K562 (cell line): ENCODE results near the gene MEP1B.

Experiments
- EHMT2 ChIP-seq: fragments of 450-650 bp; IDR thresholded peaks from 2 replicates; pipeline ENCODE4 v1.6.1; 2018; ENCODE audit warnings: antibody characterized with exemption
- NR1H2 ChIP-seq: sonication (generic); formaldehyde crosslinking; IDR thresholded peaks from 2 replicates; pipeline ENCODE4 v1.4.0; 2020; ENCODE audit warnings: mild to moderate bottlenecking, missing genetic modification reagents
- PBX2 ChIP-seq, 2 experiments: IDR thresholded peaks in 1 of 2; conservative IDR thresholded peaks in 1 of 2; 2 replicates each; pipeline ENCODE4 v1.6.1; 2016; ENCODE audit warnings: low read depth in 2 of 2, mild to moderate bottlenecking in 1 of 2, missing compliant biosample characterization in 1 of 2, missing genetic modification characterization in 1 of 2, moderate library complexity in 1 of 2
- ZNF282 ChIP-seq: sonication (generic); formaldehyde crosslinking; IDR thresholded peaks from 2 replicates; pipeline ENCODE4 v1.8.1; 2023; ENCODE audit warnings: missing genetic modification reagents
- TF ChIP-seq, protein P1 (sequence below), 3 experiments: IDR thresholded peaks in 2 of 3; conservative IDR thresholded peaks in 1 of 3; 2 replicates each; pipeline ENCODE4 v1.5.1; 2011 to 2012; ENCODE audit warnings: low read length in 3 of 3, mild to moderate bottlenecking in 3 of 3, control low read depth in 2 of 3, improper control_type of control experiment in 1 of 3, inconsistent platforms in 1 of 3, low read depth in 1 of 3, mixed read lengths in 1 of 3, moderate library complexity in 1 of 3; ENCODE audit not compliant: insufficient read depth in 2 of 3
- TF ChIP-seq, protein P2 (sequence below), 2 experiments: fragments of 250-450 bp in 1 of 2; fragments of 450-650 bp in 1 of 2; sonication (Bioruptor Pico) in 1 of 2; IDR thresholded peaks; 2 replicates each; pipeline versions ENCODE4 v1.6.1 to v1.8.0; 2016 to 2021; ENCODE audit warnings: mild to moderate bottlenecking in 2 of 2, moderate library complexity in 2 of 2, missing compliant biosample characterization in 1 of 2, missing genetic modification characterization in 1 of 2
- TF ChIP-seq, protein P3 (sequence below): fragments of 250-450 bp; sonication (Bioruptor Pico); IDR thresholded peaks from 2 replicates; pipeline ENCODE4 v1.5.0; 2021; ENCODE audit warnings: mild to moderate bottlenecking, borderline replicate concordance

GRCh38 chr18:32249147-32249929 lies 59.5 kb downstream of the MEP1B start:
- TF ChIP-seq NR1H2 (no peak), ZNF282 (CRISPR knock-in tag) (no peak), EHMT2 (no peak), PBX2 (CRISPR knock-in tag; IDR thresholded peaks at IDR 0.05; ENCODE audit: low read depth) (no peak), PBX2 (tag; conservative IDR thresholded peaks at IDR 0.05; ENCODE audit: low read depth) (no peak)
- TF ChIP-seq, protein P1, sequence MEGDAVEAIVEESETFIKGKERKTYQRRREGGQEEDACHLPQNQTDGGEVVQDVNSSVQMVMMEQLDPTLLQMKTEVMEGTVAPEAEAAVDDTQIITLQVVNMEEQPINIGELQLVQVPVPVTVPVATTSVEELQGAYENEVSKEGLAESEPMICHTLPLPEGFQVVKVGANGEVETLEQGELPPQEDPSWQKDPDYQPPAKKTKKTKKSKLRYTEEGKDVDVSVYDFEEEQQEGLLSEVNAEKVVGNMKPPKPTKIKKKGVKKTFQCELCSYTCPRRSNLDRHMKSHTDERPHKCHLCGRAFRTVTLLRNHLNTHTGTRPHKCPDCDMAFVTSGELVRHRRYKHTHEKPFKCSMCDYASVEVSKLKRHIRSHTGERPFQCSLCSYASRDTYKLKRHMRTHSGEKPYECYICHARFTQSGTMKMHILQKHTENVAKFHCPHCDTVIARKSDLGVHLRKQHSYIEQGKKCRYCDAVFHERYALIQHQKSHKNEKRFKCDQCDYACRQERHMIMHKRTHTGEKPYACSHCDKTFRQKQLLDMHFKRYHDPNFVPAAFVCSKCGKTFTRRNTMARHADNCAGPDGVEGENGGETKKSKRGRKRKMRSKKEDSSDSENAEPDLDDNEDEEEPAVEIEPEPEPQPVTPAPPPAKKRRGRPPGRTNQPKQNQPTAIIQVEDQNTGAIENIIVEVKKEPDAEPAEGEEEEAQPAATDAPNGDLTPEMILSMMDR (IDR thresholded peaks at IDR 0.05 in 2 of 3, conservative IDR thresholded peaks at IDR 0.05 in 1 of 3; ENCODE audit: insufficient read depth in 2 of 3, low read depth in 1 of 3, low read length in 3 of 3): no peak
- TF ChIP-seq, protein P2, sequence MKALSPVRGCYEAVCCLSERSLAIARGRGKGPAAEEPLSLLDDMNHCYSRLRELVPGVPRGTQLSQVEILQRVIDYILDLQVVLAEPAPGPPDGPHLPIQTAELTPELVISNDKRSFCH (CRISPR knock-in tag; IDR thresholded peaks at IDR 0.05): no peak
- TF ChIP-seq, protein P2 (tag; IDR thresholded peaks at IDR 0.05): no peak
- TF ChIP-seq, protein P3, sequence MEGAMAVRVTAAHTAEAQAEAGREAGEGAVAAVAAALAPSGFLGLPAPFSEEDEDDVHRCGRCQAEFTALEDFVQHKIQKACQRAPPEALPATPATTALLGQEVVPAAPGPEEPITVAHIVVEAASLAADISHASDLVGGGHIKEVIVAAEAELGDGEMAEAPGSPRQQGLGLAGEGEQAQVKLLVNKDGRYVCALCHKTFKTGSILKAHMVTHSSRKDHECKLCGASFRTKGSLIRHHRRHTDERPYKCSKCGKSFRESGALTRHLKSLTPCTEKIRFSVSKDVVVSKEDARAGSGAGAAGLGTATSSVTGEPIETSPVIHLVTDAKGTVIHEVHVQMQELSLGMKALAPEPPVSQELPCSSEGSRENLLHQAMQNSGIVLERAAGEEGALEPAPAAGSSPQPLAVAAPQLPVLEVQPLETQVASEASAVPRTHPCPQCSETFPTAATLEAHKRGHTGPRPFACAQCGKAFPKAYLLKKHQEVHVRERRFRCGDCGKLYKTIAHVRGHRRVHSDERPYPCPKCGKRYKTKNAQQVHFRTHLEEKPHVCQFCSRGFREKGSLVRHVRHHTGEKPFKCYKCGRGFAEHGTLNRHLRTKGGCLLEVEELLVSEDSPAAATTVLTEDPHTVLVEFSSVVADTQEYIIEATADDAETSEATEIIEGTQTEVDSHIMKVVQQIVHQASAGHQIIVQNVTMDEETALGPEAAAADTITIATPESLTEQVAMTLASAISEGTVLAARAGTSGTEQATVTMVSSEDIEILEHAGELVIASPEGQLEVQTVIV (CRISPR knock-in tag): no peak
